Gastrocnemius medialis (tissue), 4 donors: ENCODE data around the gene GYG2.

Experiments
- CTCF ChIP-seq, 5 experiments: fragments of 450-650 bp in 3 of 5; fragments of 200-600 bp in 2 of 5; sonication (generic) in 2 of 5; IDR thresholded peaks in 4 of 5; conservative IDR thresholded peaks in 1 of 5; 1 replicate in 4 of 5; 2 replicates in 1 of 5; pipeline ENCODE4 v1.5.1; 2016 to 2019; ENCODE audit warnings: antibody characterized with exemption in 5 of 5, mild to moderate bottlenecking in 3 of 5, moderate library complexity in 3 of 5
- POLR2A ChIP-seq, 2 donors: fragments of 450-650 bp; IDR thresholded peaks; one replicate each; pipeline ENCODE4 v1.6.1; 2017; ENCODE audit warnings: antibody characterized with exemption in 2 of 2, mild to moderate bottlenecking in 2 of 2, moderate library complexity in 2 of 2

- TF ChIP-seq CTCF (IDR thresholded peaks at IDR 0.05 in 4 of 5, conservative IDR thresholded peaks at IDR 0.05 in 1 of 5) (no peak), POLR2A (IDR thresholded peaks at IDR 0.05) (no peak)
These were observed 34.4 kb upstream of the GYG2 start for GRCh38 chrX:2794336-2794735.
